ENCODE data around the gene SCYL2. TPM values are rescaled to one million over a fixed set of nuclear protein-coding genes. Genes with fewer than 3 reads are reported as not detected.
A peak's percentile ranks its signal among the peaks of the same experiment; 100 is the strongest.
"Not testable (repeated sequence)": the region's sequence is repeated elsewhere in the genome, so short reads cannot be mapped to it uniquely, and the experiment has no call there.

The SCYL2 gene
- total RNA-seq, 1 experiment from 2014 or later = 50.9 TPM

DNA sequence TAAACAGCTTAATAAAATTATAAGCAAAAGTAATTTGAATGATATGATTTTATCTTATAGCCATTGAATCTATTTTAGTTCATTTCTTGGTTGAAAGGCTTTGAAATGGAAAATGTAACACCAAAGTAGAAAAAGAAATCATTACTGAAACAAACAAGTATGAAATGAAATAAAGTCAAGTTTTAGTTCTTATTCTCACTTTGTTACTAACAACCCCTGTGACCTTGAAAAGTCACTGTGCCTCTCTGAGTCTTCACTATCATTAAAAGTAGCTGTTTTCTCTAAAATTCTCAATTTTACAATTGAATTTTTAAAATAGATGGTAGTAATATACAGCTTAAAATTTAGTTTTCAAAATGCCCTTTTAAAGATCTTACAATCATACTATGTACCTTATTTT is 57.5 kb downstream of the SCYL2 start:
- no peak for DNase-seq (ENCODE audit: low read depth)

DNA sequence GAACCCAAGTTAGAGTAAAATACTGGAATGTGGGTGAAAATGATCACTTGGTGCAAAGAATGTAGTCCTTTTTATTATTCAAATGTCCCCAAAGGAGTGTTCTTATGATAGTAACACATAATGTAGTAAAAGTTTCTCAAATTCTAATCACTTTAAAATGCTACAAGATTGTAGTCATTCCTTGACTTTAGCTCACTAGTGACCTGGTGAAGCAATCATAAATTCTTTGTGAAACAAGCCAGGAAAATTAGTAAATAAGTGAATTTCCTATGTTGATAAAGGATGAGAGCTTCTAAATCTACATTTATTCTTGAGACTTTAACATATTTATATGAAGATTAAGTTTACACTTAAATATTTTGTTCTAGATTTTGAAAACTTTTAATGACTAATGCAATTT is 59.2 kb downstream of the SCYL2 start:
- DNase-seq (ENCODE audit: low read depth) = no peak

DNA sequence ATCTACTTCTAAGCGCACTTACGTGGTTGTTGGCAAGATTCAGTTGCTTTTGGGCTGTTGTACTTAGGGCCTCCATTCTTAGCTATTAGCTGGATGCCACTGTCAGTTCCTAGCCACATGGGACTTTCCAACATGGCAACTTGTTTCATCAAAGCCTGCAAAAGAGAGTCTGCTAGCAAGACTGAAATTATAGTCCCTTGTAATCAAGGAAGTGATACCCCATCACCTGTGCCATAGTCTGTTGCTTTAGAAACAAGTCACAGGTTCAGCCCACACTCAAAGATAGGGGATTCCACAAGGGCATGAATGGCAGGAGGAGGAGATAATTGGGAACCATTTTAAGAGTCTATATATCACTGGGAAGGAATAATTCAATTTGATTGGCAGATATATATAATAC is 62.8 kb downstream of the SCYL2 start:
- DNase-seq (ENCODE audit: low read depth) = no peak

DNA sequence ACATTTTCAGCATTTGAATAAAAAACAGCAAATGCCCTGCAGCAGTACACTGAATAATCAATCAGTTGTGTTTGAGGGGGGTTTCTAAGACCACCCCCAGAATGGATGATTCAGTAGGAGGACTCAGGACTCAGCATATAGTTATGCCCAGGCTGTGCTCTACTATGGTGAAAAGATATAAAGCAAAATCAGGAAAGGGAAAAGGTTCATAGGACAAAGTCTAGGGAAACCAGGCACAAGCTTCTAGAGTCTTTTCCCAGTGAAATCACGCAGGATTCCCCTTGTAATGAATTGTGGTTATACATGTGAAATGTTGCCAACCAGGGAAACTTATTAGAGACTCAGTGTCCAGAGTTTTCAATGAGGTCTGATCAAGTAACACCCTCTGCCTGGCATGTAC is 64.9 kb downstream of the SCYL2 start:
- DNase-seq (ENCODE audit: low read depth) = no peak

DNA sequence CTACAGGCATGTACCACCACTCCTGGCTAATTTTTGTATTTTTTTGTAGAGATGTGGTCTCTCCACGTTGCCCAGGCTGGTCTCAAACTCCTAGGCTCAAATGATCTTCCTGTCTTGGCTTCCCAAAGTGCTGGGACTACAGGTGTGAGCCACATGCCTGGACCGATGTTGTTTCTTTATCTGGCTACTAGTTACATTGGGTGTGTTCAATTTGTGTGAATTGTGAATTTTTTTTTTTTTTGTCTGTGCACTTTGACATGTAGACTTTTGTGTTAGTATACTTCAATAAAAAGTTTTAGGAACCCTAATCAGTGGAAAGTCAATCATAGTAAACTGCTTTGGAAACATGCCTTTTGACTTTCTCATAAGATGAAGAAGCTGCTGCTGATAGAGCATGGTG is 65.9 kb downstream of the SCYL2 start:
- DNase-seq (ENCODE audit: low read depth) = no peak

DNA sequence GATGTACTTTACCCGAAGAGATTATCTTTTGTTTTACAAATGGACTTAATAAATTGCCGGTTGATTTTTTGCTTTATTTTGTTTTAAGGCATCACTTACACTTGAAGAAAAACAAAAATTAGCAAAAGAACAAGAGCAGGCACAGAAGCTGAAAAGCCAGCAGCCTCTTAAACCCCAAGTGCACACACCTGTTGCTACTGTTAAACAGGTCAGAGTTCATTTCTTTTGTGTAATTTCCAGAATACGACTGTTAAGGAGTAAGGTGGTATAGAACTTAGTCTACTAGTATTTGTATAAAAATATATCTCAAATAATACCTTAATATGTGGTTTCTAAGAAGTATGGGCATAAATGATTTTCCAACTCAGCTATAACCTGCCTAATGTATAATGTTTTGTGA is 70.3 kb downstream of the SCYL2 start:
- DNase-seq (ENCODE audit: low read depth) = no peak

DNA sequence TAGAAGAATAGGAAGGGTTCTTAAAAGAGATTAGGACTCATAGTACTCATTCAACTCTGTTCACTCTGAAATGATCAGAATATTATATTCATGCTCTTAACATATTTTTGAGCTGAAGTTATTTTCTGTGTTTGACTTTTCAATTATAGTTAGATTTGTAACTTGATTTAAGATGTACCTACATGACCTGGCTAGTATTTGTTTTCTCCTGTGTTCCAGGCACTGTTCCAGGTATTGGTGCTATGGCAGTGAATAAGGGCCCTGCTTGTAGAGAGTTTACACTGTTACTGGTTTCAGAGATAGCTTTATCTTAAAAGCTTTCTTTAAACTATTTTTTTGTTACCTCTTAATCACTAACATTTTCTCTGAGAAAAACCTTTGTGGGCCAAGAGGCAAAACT is 70.8 kb downstream of the SCYL2 start:
- no peak for DNase-seq (ENCODE audit: low read depth)

DNA sequence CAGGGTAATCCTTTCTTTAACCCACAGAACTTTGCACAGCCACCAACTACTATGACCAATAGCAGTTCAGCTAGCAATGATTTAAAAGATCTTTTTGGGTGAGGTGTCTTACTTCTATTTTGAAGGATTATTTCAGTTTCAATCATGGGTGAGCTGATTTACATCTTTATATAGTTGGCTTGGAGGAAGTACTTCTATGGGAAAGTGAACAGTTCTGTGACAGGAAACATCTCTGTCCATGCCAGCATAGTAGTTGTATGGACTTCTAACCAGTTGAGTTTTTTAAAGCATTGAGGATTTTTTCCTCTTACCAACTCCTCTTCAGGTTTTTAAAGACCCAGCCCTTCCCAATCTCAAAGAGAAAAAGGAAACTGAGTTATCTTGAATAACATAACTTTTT is 72.1 kb downstream of the SCYL2 start:
- DNase-seq (ENCODE audit: low read depth) = no peak

DNA sequence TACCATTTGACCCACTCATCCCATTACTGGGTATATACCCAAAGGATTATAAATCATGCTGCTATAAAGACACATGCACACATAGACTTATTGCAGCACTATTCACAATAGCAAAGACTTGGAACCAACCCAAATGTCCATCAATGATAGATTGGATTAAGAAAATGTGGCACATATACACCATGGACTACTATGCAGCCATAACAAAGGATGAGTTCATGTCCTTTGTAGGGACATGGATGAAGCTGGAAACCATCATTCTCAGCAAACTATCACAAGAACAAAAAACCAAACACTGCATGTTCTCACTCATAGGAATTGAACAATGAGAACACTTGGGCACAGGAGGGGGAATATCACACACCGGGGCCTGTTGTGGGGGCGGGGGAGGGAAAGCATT is 75.9 kb downstream of the SCYL2 start:
- DNase-seq (ENCODE audit: low read depth) = not testable (repeated sequence)

DNA sequence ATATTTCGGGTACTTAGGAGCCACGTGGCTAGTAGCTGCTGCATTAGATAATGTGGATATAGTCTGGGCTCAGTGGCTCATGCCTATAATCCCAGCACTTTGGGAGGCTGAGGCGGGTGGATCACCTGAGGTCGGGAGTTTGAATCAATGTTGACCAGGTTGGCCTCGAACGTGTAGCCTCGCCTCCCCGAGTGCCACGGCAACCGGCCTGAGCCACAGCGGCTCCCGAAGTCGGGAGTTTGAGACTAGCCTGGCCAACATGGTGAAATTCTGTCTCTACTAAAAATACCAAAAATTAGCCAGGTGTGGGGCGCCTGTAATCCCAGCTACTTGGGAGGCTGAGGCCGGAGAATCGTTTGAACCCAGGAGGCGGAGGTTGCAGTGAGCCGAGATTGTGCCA is 77.4 kb downstream of the SCYL2 start:
- not testable (repeated sequence) for DNase-seq (ENCODE audit: low read depth)

DNA sequence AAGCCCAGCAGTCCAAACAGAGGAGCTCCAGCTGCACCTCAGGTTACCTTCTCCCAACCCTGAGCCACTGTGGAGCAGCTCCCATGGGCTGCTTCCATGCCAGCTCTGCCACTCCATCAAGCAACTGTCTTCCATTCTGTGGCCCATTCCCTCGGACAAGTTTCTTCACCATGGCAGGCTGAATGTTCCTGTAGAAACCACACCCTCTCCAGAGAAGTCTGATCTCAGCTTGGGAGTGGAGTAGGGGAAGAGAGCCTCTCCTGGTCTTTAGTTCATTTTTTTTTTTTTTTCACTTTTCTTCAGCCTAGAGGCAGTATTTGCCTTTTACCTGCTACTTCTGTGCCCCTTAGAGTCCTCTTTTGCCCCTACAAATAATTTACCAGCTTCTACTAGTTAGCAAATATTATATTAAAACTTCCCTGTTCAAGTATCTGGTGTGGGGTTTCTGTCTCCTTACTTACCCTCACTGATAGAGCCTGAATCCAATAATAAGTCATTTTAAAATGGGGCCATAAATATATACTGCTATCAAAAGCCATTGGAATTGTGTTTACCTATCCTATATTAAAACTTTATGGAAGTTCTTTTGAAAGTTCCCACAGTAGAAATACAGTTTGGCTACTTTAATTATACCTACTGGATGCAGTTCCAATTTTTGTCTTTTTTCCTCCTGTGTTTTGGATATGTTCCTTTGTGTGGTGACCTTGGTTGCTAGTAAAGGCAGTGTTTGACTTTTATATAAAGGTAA is 78.2 kb downstream of the SCYL2 start:
- DNase-seq (ENCODE audit: low read depth) = no peak

DNA sequence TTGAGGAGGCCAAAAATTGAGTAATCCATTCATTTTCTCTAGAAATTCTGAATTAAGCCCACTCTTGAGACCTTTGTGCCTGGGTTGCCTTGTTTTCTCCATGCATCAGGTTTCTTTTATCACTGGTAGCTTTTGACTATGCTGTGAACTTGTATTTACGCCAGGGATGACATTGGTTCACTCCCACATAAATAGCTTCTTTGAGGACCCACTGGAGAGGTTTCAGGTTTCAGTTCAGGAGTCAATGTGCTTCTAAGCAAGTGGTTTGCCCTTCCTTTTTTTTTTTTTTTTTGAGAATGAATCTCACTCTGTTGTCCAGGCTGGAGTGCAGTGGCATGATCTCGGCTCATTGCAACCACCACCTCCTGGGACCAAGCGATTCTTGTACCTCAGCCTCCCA is 79.7 kb downstream of the SCYL2 start:
- DNase-seq (ENCODE audit: low read depth) = peak; percentile 16

DNA sequence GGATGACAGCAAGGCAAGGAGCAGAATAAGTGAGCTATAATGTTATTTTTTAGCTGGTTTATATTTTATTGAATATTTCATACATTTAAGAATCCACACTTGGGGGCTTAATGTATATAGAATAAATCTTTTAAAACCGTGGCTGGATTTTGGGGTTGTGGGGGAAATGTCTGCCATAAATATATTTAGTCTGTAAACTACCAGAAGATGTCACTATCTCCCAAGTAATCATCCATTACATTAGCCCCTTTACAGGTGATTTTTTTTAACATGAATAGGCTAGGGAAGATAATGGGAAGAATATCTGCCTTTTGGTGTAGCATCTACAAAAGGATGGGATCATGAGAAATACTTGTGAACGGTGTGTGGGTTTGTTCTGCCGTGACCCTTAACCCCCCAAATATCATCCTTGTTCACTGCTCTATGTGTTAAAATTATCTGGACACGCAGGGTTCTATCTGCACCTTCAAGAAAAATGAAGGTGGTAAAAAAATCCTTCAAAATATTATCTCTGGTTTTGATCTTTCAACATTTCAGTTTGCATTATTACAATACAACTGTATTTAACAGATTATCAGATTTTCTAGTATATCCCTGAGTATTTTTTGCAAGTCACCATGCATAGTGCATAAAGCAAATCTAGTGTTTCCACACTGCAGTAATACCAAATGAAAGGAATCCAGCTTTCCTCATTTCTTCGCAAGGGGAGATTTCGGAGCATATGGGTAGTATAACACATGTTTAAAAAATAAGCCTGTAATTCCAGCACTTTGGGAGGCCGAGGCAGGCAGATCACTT is 81.9 kb downstream of the SCYL2 start:
- DNase-seq (ENCODE audit: low read depth) = peak; percentile 43

DNA sequence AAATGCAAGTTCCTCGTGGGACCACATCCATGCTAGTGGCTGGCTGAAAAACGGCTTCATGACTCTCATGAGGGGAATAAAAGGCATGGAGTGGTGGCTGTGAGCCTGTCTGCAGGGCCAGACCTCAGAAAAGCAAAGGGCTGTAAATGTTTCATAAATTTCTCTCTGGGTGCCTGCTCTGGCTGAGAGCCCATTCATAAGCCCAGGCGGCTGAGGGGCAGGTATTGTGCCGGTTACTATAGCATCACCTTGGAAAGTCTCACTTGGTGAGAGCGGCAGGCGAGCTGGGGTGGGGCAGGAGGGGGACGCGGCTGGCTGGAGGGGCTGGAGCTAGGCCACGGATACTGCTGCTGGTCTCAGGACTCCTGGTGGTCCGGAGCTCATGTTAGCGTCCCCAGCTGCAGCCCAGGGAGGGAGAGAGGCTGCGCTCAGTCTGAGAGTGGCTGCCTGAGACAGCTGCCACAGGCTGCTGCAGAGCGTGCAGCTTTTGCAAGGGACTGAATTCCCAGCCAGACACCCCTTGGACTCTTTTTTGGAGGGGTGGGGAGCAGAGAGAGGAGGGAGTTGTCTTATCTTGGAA is 89.8 kb downstream of the SCYL2 start, which contains the start of gene SLC17A8:
TSS of gene SLC17A8 (plus strand) at position 431 of the 580 bp plus-strand sequence. CDS start 318 bp downstream, outside the sequence.
- DNase-seq (ENCODE audit: low read depth) = no peak

DNA sequence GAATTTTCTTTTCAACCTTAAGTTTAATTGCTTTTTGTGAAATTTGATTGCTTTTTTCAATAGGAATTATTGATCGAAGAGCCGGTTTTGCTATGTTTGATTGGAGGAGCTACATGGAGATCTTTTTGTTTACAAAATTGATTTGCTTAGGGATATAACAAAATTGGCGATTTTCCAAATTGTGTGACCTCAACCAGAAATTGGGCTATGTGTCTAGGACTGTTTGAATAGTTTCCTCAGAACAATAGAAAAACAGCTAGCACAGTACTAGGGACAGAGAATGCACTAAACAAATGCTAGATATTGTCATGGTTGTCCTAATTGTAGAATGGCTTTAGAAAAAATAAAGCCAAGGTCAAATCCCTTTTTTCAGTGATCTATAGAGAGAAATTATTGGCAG is 92.3 kb downstream of the SCYL2 start:
- DNase-seq (ENCODE audit: low read depth) = no peak

DNA sequence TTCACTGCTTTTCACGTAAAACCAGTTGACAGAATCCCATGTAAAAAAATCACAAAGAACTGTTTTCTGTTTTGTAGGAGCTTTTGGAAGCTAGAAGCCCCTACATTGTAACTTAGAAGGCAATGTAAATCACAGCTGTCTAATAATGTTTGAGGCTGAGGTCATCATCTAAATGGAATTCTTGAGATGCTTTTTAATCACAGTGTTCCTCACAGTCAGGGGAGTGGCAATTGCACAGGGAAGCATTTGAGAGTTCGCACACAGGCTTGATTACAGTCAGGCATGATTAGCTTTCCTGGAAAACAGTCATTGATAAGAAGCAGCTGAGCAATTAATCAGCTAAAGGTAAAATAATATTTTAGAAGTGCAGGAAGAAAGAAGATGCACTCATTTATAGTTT is 92.8 kb downstream of the SCYL2 start:
- peak; percentile 24 for DNase-seq (ENCODE audit: low read depth)

DNA sequence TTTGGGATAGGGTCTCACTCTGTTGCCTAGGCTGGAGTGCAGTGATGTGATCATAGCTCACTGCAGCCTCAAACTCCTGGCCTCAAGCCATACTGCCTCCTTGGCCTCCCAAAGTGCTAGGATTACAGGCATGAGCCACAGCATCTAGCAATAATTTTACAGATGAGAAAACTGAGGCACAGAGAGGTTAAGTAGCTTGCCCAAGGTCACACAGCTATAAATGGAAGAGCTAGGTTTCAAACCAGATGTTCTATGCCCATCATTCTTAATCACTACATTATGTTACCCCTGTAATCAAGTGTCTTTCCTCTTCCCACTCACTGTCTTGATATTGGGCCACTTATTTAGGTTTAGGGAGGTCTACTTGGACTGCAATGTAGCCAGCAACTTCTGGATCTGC is 93.5 kb downstream of the SCYL2 start:
- no peak for DNase-seq (ENCODE audit: low read depth)

DNA sequence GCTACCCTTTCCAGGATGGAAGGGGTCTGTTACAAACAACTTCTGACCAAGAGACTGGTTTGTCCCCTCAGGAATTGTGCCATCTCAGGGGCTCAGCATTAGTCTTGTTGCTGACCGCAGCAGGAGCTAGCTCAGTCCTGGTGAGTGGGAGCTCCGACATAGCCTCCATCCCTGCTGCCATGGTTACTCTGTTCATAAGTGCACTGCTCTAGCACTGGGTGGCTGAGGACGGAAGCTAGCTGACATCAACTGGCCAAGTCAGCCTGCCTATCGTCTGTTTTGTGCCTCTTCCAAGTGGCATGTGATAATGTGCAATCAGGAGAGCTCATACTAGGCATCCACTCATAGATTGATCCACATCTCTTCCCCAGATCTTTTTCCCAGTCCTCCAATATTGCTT is 97.3 kb downstream of the SCYL2 start:
- no peak for DNase-seq (ENCODE audit: low read depth)

DNA sequence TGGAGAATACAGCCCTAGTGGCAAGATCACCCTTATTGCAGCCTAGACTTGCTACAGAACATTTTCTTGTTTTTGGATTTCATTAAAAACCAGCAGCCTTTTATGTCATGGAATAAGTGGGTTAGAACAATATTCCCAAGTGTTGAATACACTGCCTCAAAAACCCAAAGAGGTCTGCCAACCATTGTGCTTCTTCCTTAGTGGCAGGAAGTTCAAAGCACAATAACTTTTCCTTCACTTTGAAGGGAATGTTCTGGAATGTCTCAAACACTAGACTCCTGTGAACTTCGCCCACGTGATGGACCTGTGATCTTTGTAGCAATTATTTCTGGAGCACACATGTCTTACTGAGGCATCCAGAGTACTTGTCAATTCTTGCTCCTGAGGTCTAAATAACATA is 98.4 kb downstream of the SCYL2 start:
- DNase-seq (ENCODE audit: low read depth) = no peak

DNA sequence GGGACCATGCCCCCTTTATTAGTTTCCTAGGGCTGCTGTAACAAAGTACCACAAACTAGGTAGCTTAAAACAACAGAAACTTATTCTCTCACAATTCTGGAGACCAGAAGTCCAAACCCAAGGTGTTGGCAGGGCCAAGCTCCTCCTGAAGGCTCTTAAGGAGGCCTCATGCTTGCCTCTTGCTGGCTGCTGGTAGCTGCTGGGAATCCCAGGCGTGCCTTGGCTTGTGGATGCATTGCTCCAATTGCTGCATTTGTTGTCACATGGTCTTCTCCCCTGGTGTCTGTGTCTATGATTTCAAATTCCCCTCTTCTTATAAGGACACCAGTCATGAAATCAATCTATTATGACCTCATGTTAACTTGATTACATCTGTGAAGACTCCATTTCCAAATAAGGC is 101.1 kb downstream of the SCYL2 start:
- no peak for DNase-seq (ENCODE audit: low read depth)

DNA sequence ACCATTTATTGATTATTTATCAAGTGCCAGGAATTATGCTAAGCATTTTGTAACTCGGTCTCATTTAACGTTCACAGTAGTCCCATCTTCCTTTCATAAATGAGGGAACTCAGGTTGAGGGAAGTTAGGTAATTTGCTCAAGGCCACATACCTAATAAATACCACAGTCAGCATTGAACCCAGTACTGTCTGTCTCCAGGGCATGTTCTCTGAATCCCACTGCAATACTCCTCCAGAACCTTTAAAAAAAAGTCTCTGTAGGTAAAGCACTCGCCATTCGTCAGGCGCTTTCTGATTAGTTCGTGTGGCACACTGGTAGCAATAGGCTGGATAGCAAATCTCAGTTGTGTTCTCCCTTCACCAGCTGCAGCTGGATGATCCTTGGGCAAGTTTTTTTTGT is 104.2 kb downstream of the SCYL2 start:
- no peak for DNase-seq (ENCODE audit: low read depth)

DNA sequence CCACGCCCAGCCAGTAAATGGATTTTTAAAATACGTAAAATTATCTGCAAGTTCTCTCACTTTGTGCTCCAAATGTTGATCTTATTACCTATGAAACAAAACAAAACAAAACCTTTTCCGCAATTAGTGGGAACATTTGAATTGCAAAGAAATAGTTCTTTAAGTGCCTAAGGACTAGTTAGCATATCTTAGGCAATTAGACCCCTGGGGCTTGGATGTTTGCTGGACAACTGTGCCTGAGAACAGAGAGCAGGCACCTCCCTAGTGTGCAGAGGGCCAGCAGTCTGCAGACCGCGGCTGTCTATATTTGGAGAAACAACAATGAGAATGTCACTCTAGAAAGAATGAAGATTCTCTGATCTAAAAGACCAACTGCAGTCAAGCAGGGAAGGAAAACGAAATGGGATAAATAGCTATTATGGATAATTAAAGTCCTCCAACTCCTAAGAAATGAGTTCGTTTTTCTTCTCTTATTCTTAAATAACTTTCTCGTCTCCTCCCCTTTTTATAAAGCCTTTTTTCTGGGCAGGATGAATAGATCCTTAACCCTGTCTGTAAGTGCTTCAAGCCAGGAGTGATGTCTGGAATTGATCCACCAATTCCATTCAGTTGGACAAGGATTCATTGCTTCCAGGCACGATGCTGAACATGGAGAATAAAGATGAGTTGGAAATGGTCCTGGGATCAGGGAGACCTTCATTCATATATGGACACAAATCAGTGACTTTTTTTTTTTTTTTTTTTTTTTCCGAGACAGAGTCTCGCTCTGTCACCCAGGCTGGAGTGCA is 106.1 kb downstream of the SCYL2 start:
- peak; percentile 8 for DNase-seq (ENCODE audit: low read depth)

Measured in M059J (cell line).